GM21528 (cell line): ENCODE results near the gene TRIM39.

Source experiments
- ATAC-seq: cut with Tn5 transposase; IDR thresholded peaks from one replicate; pipeline ENCODE4 v1.9.1; 2021; ENCODE audit warnings: mild to moderate bottlenecking, moderate library complexity; ENCODE audit not compliant: unreplicated experiment, low FRiP score

Gene TRIM39

GRCh38 chr6:30325873-30326525, 728 bp upstream of the TRIM39 start:
- ATAC-seq, result peak; percentile 49

DNA sequence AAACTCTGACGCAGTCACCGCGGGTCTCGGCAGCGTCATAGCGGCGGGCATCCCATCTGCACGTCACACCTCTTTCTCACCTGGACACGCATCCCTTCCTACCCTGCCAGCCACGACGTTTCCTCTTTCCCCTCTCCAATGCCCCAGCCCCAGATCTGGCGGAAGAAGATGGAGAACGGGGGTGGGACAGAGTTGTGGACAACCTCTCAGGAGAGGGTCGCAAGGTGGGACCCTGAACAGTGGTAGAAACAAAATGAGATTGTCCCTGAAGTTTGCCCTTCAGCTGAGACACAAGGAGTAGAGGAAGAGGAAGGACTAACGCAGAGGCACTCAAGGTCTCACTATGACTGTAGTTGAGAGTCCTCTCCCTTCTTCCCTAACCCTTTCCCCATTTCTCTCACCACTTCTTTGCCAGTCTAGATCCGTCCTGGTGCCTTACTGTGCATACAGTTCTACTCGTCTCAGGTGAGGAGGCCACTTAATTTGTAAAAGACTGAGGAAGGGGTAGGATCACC, 562 bp downstream of the TRIM39 start:
- no peak for ATAC-seq

DNA sequence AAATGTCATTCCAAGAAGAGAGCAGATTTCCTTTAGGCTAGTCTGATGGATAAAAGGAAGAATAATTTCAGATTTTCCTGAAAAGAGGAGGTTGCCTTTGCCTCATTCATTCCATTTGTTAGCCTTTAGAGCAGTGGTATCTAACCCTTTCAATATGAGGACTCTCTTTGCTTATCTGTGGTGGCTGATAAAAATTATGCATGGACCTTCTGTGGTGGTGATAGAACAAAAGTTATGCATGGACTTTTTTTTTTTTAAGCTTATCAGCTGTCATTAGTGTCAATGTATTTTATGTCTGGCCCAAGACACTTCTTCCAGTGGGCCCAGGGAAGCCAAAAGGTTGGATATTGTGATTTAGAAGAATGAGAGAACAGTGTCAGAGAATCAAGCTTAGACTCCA, 1.7 kb downstream of the TRIM39 start:
- ATAC-seq, result no peak

- no peak for ATAC-seq
Measured at GRCh38 chr6:30329331-30329730, 2.6 kb downstream of the TRIM39 start.

GRCh38 chr6:30331981-30332380, 5.3 kb downstream of the TRIM39 start:
- ATAC-seq, result no peak

- no peak for ATAC-seq
Measured at GRCh38 chr6:30334075-30334783, 7.5 kb downstream of the TRIM39 start.

DNA sequence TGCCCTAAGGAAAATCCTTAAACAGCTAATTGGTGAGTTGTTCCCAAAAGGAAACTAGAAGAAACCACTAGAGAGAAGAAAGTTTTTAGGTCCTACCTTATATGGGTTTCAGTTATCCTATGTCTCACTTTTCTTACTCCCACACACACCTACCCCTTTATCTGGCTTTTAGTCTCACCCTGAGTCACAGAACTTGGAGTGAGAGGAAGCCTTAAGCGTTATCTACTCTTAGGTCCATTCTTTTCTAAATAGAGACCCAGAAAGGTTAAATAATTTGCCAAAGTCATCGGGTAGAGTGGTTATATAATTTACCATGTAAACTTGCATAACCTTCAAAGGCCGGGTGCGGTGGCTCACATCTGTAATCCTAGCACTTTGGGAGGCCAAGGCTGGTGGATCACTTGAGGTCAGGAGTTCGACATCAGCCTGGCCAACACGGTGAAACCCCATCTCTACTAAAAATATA, 13.9 kb downstream of the TRIM39 start:
- no peak for ATAC-seq

DNA sequence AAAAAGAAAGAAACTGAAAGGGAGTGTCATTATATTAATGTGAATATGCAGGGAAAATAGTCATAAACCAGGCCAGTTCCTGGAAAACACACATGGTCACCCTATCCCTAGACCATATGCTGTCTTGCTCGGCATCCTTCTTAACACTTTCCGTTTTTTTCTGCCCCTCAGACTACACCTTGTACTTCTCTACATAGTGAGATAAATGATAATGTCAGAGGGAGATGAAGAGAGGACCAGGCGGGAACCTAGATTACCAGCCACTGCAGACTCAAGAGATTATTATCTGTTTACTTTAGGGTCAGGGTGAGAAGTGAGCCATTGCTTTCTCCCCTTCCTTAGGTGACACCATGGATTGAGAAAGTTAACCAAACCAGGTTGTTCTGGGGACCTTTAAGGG, 14.5 kb downstream of the TRIM39 start:
- ATAC-seq, result no peak

DNA sequence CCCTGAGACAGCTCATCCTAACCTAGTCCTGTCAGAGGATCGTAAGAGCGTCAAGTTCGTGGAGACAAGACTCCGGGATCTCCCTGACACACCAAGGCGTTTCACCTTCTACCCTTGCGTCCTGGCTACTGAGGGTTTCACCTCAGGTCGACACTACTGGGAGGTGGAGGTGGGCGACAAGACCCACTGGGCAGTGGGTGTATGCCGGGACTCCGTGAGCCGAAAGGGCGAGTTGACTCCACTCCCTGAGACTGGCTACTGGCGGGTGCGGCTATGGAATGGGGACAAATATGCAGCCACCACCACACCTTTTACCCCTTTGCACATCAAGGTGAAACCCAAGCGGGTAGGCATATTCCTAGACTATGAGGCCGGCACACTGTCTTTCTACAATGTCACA, 15.0 kb downstream of the TRIM39 start:
- ATAC-seq, result no peak

GRCh38 chr6:30344191-30344867, 17.6 kb downstream of the TRIM39 start:
- no peak for ATAC-seq

- peak; percentile 91 for ATAC-seq
Measured at GRCh38 chr6:30344868-30345671, 18.3 kb downstream of the TRIM39 start, which contains the start of gene RPP21. Gene RPP21, plus strand, starts transcription at chr6:30345156. Its CDS starts 16 bp downstream, at chr6:30345172.

GRCh38 chr6:30345852-30346251, 19.1 kb downstream of the TRIM39 start:
- ATAC-seq, result no peak

GRCh38 chr6:30348957-30349356, 22.2 kb downstream of the TRIM39 start:
- ATAC-seq, result no peak

- no peak for ATAC-seq
Measured at GRCh38 chr6:30349421-30350177, 22.9 kb downstream of the TRIM39 start.

DNA sequence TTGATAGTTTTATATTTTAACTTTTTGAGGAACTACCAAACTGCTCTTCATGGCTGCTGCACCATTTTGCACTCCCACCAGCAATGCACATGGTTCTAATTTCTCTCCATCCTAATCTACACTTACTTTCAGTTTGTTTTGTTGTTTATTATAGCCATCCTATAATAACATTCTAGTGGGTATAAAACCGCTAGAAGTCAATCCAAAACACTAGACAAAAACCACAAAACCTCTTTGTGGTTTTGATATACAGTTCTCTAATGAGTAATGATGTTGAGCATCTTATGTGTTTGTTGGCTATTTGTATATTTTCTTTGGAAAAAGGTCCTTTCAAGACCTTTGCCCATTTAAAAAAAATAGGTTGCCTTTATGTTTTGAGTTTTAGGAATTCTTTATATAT, 23.8 kb downstream of the TRIM39 start:
- no peak for ATAC-seq

DNA sequence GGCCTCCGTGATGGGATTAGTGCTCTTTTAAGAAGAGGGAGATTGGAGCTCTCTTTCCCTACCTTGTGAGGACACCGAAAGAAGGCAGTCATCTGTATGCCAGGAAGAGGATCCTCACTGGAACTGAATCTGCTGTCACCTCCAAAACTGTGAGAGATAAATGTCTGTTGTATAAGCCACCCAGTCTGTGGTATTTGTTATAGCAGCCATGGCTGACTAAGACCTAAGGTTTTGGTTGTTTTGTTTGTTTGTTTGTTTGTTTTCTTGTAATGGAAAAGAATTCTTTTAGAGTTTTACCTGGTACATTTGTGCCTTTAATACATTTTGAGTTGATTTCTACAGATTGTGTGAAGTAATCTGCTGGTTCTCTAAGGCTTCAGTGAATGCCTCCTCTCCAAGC, 25.8 kb downstream of the TRIM39 start:
- no peak for ATAC-seq

DNA sequence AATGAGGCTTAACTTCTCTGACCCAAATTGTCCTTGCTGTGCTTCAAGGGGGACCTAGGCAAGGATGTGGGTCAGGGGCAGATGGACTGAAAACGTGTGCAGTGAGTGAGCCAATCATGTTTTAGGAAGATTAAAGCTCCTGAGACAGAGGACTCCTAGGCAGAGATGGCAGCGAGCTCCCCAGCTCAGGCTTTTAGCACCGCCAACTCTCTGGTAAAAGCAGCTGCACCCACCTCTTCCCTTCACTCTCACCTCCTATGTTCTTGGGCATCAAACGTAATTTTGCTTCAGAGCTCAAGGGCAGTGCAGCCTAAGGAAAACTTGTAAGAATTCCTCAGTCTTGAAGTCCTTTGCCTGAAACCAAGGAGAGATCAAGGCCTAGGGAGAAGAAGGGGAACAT, 28.6 kb downstream of the TRIM39 start:
- ATAC-seq, result no peak

- ATAC-seq, result no peak
Measured at GRCh38 chr6:30356536-30356935, 29.8 kb downstream of the TRIM39 start.

DNA sequence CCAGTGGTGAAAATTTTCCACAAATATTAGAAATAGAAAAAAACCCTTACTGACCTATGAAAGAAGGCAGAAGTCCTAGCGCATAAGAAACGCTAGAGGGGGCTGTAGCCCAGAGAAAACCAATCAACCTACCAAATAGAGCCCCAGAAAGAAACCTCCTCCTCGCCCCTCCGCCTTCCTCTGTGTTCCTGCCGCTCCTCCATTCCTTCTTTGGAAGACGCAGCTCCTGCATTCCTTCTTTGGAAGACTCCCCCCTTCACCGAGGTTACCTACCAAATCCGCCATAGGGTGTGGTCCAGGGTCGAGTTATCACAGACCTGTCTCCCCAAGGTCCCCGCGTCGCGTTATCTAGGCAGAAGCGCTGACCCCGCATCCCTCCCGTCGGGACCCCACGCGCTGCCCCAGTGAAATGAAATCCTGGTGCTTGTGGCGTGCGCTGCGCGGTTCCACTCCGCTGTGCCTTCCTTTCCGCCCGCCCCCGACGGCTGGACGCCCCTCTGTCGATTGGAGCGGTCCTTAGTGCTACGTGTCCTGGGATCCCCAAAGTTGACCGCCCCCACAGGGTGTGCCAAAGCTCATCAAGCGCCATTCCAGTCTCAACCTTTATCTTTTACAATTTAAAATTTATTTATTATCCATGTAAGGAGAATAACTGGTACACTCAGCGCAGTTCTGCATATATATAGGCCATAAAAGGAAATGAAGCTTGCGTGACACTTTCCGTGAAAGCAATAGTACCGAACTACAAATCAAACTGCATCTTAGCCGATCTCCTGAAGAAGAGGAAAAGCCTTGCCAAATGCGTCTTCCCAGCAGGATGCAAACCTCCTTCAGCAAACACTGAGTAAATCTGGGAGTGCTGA, 31.2 kb downstream of the TRIM39 start:
- ATAC-seq, result no peak
